Ishikawa (cell line): ENCODE measurements around the gene MND1.

Source experiments
- CEBPB ChIP-seq: IDR thresholded peaks from 2 replicates; pipeline ENCODE4 v1.6.1; 2012
- CREB1 ChIP-seq: IDR thresholded peaks from 2 replicates; pipeline ENCODE4 v1.6.1; 2012; ENCODE audit warnings: low read depth
- EGR1 ChIP-seq: IDR thresholded peaks from 2 replicates; pipeline ENCODE4 v1.6.1; 2012
- EP300 ChIP-seq: IDR thresholded peaks from 2 replicates; pipeline ENCODE4 v1.6.1; 2012; ENCODE audit warnings: borderline replicate concordance
- FOXM1 ChIP-seq: IDR thresholded peaks from 2 replicates; pipeline ENCODE4 v1.6.1; 2012; ENCODE audit warnings: low read depth, borderline replicate concordance
- MAX ChIP-seq: IDR thresholded peaks from 2 replicates; pipeline ENCODE4 v1.6.1; 2012
- NFIC ChIP-seq: IDR thresholded peaks from 2 replicates; pipeline ENCODE4 v1.6.1; 2012
- RAD21 ChIP-seq: IDR thresholded peaks from 2 replicates; pipeline ENCODE4 v1.6.1; 2012; ENCODE audit warnings: low read depth
- REST ChIP-seq: IDR thresholded peaks from 2 replicates; pipeline ENCODE4 v1.6.1; 2012; ENCODE audit warnings: low read depth, mild to moderate bottlenecking
- TAF1 ChIP-seq: IDR thresholded peaks from 2 replicates; pipeline ENCODE4 v1.6.1; 2012; ENCODE audit warnings: low read depth, mild to moderate bottlenecking
- TCF12 ChIP-seq: IDR thresholded peaks from 2 replicates; pipeline ENCODE4 v1.6.1; 2012; ENCODE audit warnings: low read depth
- TEAD4 ChIP-seq: IDR thresholded peaks from 2 replicates; pipeline ENCODE4 v1.6.1; 2012
- USF1 ChIP-seq: IDR thresholded peaks from 2 replicates; pipeline ENCODE4 v1.6.1; 2012
- YY1 ChIP-seq: IDR thresholded peaks from 2 replicates; pipeline ENCODE4 v1.6.1; 2012; ENCODE audit warnings: low read depth
- ZBTB7A ChIP-seq: IDR thresholded peaks from 2 replicates; pipeline ENCODE4 v1.6.1; 2012; ENCODE audit warnings: low read depth

MND1 gene

DNA sequence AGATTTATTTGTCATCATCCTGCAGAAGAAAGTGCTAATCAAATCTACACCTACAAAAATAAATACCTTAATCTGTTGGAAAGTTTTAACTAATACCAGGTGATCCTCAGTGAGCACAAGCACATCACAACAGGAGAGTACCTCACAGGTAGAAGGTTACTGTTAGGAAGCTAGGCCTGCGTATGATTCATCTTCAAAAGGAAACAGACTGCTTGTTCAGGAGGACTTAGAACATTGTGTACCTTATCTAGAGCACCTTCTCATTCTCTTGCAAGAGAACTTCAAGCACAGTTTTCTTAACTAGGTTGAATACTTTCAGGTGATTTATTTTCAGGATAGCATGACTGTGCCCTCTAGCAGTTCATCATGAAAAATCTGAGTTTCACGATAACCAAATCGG, 54.2 kb downstream of the MND1 start:
- TF ChIP-seq EP300 (no peak), USF1 (no peak)

DNA sequence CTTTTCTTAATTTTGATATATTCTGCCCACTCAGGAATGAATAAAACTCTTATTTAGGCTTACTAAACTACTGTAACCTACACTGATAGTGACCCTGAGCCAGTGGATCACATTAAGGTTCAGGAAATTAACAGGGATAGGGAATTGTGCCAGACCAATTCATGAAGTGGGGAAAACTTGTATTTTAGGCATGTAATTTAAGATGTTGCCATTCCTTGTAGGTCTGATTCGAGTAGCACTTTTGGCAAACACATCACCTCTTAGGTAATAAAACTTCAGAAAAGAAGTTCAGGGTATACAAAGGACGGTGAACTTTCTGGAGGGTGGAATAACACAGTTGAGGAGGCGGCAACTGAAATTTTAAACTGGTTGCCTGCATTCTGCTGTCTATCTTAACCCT, 54.9 kb downstream of the MND1 start:
- TF ChIP-seq EGR1 (no peak), ZBTB7A (no peak), EP300 (no peak), NFIC (no peak), USF1 (no peak), YY1 (no peak), REST (no peak), CEBPB (no peak), MAX (no peak), TEAD4 (no peak), TAF1 (no peak)

DNA sequence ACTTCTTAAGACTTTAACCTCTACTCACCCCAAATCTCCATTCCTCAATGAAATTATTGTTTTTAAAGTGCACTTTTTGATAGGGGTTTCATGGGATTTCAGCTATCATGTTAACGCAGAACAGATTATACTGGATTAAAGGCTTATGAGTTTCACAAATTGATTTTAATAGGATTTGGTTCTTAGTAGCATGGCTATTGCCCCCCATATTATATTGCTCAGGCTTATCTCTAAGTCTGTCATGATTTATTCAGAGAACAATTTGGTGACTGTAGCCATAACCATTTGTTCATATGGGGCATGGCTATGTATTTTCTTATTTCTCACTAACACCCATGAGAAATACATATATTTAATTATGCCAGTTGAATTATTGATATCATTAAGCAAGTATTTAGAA, 57.0 kb downstream of the MND1 start:
- TF ChIP-seq NFIC (no peak), CREB1 (no peak), CEBPB (no peak), EP300 (no peak), EGR1 (no peak), RAD21 (no peak), REST (no peak), FOXM1 (no peak)

GRCh38 chr4:153402366-153402765, 57.9 kb downstream of the MND1 start:
- TF ChIP-seq FOXM1 (no peak), TAF1 (no peak), CEBPB (no peak), REST (no peak), CREB1 (no peak), EGR1 (no peak), USF1 (no peak), NFIC (no peak), EP300 (no peak), TCF12 (no peak)

- TF ChIP-seq TEAD4 (no peak), RAD21 (no peak), EP300 (no peak), NFIC (no peak), REST (no peak), TCF12 (no peak), ZBTB7A (no peak), FOXM1 (no peak), TAF1 (no peak), MAX (no peak), USF1 (no peak), CREB1 (no peak)
These were observed 59.2 kb downstream of the MND1 start for GRCh38 chr4:153403726-153404125.
